Measurements from ENCODE around the gene RNPS1. TPM values are rescaled to one million over a fixed set of nuclear protein-coding genes. Genes with fewer than 3 reads are reported as not detected.

The RNPS1 gene
- total and polyA plus RNA-seq, 4 donors: 92.0 to 144 (median 112) TPM

- DNase-seq: no peak
- Histone ChIP-seq H3K27ac (ENCODE audit: low read depth in 1 of 2, low read length in 1 of 2) (no peak overlapping the region), H3K4me1 (ENCODE audit: control insufficient read depth in 5 of 5, insufficient read depth in 5 of 5, low read length in 5 of 5) (peaks cover 0 to 3% (median 0%) of the 10 kb centered on the region in 5 donors), H3K4me3 (no peak overlapping the region), H3K9me3 (ENCODE audit: control insufficient read depth in 4 of 4, insufficient read depth in 3 of 4, low read length in 3 of 4) (no peaks in the 10 kb centered on the region), H3K9ac (ENCODE audit: insufficient read depth in 1 of 2, low read length in 2 of 2) (no peak overlapping the region), H3K36me3 (ENCODE audit: control insufficient read depth in 4 of 4, insufficient read depth in 4 of 4, low read length in 4 of 4) (peaks cover 0 to 53% (median 0%) of the 10 kb centered on the region in 4 donors), H3K27me3 (ENCODE audit: control insufficient read depth in 3 of 3, insufficient read depth in 3 of 3, low read length in 2 of 3) (no peaks in the 10 kb centered on the region)
- WGBS, 2 donors: 91 to 94% methylated on average over 21 of the region's 21 CpGs
- ATAC-seq (ENCODE audit: insufficient read depth, low FRiP score): no peak
- no peak for TF ChIP-seq CTCF (IDR thresholded peaks at IDR 0.05; ENCODE audit: control extremely low read depth, extremely low read depth)
Observed at GRCh38 chr16:2295056-2295798, 27.3 kb upstream of the RNPS1 start.

GRCh38 chr16:2292221-2292620 is 24.3 kb upstream of the RNPS1 start:
- no peaks in the 10 kb centered on the region for H3K9me3 ChIP-seq (ENCODE audit: control insufficient read depth in 4 of 4, insufficient read depth in 3 of 4, low read length in 3 of 4)
- no peak for DNase-seq
- peaks cover 0 to 51% (median 0%) of the 10 kb centered on the region in 4 donors for H3K36me3 ChIP-seq (ENCODE audit: control insufficient read depth in 4 of 4, insufficient read depth in 4 of 4, low read length in 4 of 4)

GRCh38 chr16:2289282-2289681 is 21.4 kb upstream of the RNPS1 start:
- no peaks in the 10 kb centered on the region for H3K9me3 ChIP-seq (ENCODE audit: control insufficient read depth in 4 of 4, insufficient read depth in 3 of 4, low read length in 3 of 4)
- H3K4me3 ChIP-seq: no peak overlapping the region
- no peak overlapping the region for H3K27ac ChIP-seq (ENCODE audit: low read depth in 1 of 2, low read length in 1 of 2)
- 93 to 95% methylated on average over 23 of the region's 23 CpGs for WGBS, 2 donors
- H3K4me1 ChIP-seq (ENCODE audit: control insufficient read depth in 5 of 5, insufficient read depth in 5 of 5, low read length in 5 of 5): no peaks in the 10 kb centered on the region
- H3K9ac ChIP-seq (ENCODE audit: insufficient read depth in 1 of 2, low read length in 2 of 2): no peak overlapping the region
- H3K36me3 ChIP-seq (ENCODE audit: control insufficient read depth in 4 of 4, insufficient read depth in 4 of 4, low read length in 4 of 4): peaks cover 0 to 60% (median 0%) of the 10 kb centered on the region in 4 donors
- ATAC-seq (ENCODE audit: insufficient read depth, low FRiP score) (no peak), DNase-seq (no peak)
- H3K27me3 ChIP-seq (ENCODE audit: control insufficient read depth in 3 of 3, insufficient read depth in 3 of 3, low read length in 2 of 3): no peaks in the 10 kb centered on the region
- no peak for TF ChIP-seq CTCF (IDR thresholded peaks at IDR 0.05; ENCODE audit: control extremely low read depth, extremely low read depth)

More at GRCh38 chr16:2292221-2292620, 24.3 kb upstream of the RNPS1 start:
- no peak overlapping the region for H3K27ac ChIP-seq (ENCODE audit: low read depth in 1 of 2, low read length in 1 of 2)
- H3K9ac ChIP-seq (ENCODE audit: insufficient read depth in 1 of 2, low read length in 2 of 2): no peak overlapping the region
- H3K27me3 ChIP-seq (ENCODE audit: control insufficient read depth in 3 of 3, insufficient read depth in 3 of 3, low read length in 2 of 3): no peaks in the 10 kb centered on the region
- no peak overlapping the region for H3K4me3 ChIP-seq
- ATAC-seq (ENCODE audit: insufficient read depth, low FRiP score): no peak
- WGBS, 2 donors: 92 to 93% methylated on average over 9 of the region's 9 CpGs
- H3K4me1 ChIP-seq (ENCODE audit: control insufficient read depth in 5 of 5, insufficient read depth in 5 of 5, low read length in 5 of 5): peaks cover 0 to 3% (median 0%) of the 10 kb centered on the region in 5 donors
- no peak for TF ChIP-seq CTCF (IDR thresholded peaks at IDR 0.05; ENCODE audit: control extremely low read depth, extremely low read depth)

Measured in lung (tissue), 12 donors.